GM12801 (cell line): ENCODE results near the gene UBASH3A.

Experiments
- TF ChIP-seq, protein P1 (sequence below): IDR thresholded peaks from one replicate; pipeline ENCODE4 v1.5.1; 2011; ENCODE audit warnings: control low read depth; ENCODE audit not compliant: insufficient read length; ENCODE audit errors: extremely low read depth

UBASH3A gene

DNA sequence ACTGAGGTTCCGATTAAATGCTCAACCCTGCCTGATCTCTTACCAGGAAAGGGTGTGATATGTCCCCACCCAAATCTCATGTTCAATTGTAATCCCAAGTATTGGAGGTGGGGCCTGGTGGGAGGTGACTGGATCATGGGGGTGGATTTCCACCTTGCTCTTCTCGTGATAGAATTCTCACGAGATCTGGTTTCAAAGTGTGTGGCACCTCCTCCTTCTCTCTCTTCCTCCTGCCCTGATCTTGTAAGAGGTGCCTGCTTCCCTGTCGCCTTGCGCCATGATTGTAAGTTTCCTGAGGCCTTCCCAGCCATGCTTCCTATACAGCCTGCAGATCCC, 57.5 kb downstream of the UBASH3A start:
- TF ChIP-seq, protein P1, sequence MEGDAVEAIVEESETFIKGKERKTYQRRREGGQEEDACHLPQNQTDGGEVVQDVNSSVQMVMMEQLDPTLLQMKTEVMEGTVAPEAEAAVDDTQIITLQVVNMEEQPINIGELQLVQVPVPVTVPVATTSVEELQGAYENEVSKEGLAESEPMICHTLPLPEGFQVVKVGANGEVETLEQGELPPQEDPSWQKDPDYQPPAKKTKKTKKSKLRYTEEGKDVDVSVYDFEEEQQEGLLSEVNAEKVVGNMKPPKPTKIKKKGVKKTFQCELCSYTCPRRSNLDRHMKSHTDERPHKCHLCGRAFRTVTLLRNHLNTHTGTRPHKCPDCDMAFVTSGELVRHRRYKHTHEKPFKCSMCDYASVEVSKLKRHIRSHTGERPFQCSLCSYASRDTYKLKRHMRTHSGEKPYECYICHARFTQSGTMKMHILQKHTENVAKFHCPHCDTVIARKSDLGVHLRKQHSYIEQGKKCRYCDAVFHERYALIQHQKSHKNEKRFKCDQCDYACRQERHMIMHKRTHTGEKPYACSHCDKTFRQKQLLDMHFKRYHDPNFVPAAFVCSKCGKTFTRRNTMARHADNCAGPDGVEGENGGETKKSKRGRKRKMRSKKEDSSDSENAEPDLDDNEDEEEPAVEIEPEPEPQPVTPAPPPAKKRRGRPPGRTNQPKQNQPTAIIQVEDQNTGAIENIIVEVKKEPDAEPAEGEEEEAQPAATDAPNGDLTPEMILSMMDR, result no peak

DNA sequence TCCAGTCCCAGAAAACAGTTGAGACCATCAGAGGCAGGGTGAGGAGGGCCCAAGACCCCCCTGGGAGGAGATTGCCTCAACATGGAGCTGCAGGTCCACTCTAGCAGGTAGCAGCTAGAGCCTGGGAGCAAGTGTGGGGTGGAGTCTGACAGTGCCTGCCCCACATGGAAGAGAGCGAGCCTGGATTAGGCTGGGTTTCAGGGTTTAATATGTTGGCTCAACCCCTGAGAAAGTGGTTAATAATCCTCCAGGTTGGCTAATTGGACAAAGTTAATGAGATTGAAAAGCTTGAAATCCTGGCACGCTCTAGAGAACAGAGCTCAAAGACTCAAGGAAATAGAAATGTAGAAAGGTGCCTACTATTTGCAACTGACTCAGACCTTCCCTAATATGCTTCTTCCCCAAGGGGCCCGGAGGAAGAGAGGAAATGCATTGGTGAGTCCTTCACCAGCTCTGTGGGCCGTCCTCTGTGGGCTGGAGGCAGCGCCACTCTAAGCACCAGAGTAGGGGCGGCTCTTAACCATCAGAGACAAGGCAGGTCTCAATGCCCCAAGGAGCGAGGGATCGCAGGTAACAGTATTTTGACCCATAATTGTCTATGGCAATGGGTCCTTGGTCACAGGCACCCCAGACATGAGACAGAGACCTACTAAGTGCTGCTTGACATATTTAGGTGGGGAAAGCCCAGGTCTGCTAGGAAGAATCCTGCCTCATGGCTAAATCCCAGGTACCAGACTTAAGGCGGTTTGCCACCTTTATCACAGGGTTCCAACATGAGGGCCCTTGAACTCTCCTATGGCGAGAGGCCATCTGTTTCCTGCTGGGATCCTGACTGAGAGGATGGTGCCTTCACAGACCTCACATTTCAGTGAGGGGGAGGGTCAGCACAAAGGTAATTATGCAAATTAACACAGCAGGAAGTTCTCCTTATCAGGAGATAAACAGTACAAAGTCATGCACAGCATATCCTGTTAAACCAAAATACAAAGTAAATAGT, 58.5 kb downstream of the UBASH3A start:
- TF ChIP-seq, protein P1, result no peak

DNA sequence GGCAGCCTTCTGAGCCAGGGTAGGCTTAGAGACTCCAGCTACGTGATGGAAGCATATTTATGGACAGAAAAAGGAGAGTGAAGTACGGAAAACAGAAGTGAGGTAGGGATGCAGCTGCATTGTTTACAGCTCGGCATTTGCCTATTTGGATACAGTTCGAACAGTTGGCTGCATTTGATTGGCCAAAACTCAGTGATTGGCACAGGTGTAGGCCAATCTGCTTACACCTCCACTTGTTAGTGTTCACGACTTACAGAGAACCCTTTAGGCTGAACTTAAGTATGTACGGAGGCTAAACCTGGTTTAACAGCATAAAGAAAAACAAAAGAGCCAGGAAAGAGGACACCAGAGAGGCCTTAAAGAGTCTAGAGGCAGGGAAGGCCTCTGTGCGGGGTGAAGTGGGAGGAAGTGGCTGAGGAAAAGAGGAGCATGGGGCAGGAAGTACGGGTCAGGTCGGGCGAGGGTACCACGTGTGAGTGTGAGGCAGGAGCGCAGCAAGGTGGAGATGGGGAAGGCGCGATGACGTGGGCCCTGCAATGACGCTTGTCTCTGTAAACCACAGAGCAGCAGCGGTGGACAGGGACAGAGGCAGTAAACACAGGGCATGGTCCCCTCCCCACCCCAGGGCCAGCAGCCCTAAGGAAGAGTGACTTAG, 60.3 kb downstream of the UBASH3A start:
- TF ChIP-seq, protein P1, result no peak

DNA sequence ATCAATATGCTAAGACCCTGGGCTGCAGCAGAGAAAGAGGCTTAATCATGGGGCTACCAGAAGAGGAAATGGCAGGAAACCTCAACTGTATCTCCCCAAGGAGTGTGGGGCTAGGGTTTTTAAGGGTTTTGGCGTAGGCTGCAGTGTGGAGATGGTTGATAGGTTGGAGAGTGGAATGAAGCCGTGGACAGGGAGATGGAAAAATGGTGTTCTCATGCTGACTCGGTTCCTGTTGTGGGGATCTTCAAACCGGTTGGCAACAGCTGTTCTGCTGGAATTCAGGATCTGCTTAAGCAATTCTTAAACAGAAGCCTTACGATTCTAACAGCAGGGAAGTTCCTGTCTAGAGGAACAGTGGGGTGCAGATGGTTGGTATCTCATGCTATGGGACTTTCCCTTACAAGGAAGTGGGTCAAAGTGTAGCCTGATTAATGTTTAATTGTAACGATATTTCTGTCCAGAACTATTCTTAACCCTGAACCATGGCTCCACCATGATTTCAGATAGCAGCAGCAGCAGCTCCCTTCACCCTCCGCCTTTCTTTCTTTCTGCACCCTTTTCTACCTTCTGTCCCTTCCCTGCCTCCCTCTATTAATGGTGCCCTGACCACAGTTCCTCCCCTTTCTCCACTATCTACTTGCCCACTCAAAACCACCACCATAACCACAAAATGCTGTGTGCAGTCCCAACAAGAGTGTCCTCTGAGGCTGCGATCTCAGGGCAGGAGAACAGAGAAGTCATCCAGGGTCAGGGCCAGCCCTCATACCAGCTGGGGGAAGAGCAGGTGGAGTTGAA, 61.5 kb downstream of the UBASH3A start:
- TF ChIP-seq, protein P1, result no peak

DNA sequence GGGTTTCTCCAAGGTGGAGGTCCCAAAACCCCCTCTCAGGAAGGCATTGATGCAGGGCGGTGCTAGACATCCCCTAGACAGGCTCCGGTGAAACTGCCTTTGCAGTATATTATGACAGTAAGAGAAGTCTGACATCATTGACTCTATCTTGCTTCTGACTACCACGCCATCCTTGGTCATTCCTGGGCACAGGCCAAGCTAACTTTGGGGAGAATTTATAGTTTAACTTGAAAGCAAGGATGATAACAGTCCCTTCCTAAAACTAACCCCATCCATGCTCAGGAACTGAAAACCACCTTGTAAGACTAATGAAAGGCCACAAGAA, 62.1 kb downstream of the UBASH3A start:
- TF ChIP-seq, protein P1, result no peak

DNA sequence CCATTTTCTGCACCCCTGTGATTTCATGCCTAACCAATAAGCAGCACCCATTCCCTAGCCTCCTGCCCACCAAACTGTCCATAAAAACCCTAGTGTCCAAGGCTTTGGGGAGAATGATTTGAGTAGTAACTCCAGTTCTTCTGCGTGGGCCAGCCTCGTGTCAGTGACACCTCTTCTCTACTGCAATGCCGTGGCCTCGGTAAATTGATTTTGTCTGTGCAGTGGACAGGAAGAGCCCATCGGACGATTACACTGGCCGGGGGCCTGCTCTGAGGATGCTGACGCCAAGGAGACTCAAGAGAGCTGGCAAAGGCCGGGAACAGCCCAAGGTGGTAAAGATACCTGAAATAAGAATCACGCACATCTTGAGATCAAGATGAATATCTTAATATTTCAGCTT, 63.0 kb downstream of the UBASH3A start:
- TF ChIP-seq, protein P1, result no peak
